GM21737 (cell line): Measurements from ENCODE around the gene RAB11FIP4.

Source experiments
- ATAC-seq: cut with Tn5 transposase; IDR thresholded peaks from one replicate; pipeline ENCODE4 v1.9.1; 2021; ENCODE audit warnings: mild to moderate bottlenecking, moderate library complexity; ENCODE audit not compliant: unreplicated experiment

RAB11FIP4 gene

GRCh38 chr17:31453896-31454295 is 62.4 kb downstream of the RAB11FIP4 start:
- no peak for ATAC-seq

- no peak for ATAC-seq
These were observed 65.3 kb downstream of the RAB11FIP4 start for GRCh38 chr17:31456814-31457213.

- no peak for ATAC-seq
These were observed 66.1 kb downstream of the RAB11FIP4 start for GRCh38 chr17:31457391-31458234.

- no peak for ATAC-seq
These were observed 67.4 kb downstream of the RAB11FIP4 start for GRCh38 chr17:31458829-31459228.

- no peak for ATAC-seq
These were observed 68.2 kb downstream of the RAB11FIP4 start for GRCh38 chr17:31459716-31460115.

GRCh38 chr17:31460226-31460721 is 68.8 kb downstream of the RAB11FIP4 start:
- ATAC-seq: no peak

- no peak for ATAC-seq
These were observed 69.8 kb downstream of the RAB11FIP4 start for GRCh38 chr17:31461227-31461810.

- ATAC-seq: no peak
These were observed 70.8 kb downstream of the RAB11FIP4 start for GRCh38 chr17:31462261-31462660.

- ATAC-seq: no peak
These were observed 74.8 kb downstream of the RAB11FIP4 start for GRCh38 chr17:31466096-31466760.

- no peak for ATAC-seq
These were observed 76.2 kb downstream of the RAB11FIP4 start for GRCh38 chr17:31467502-31468256.

- ATAC-seq: no peak
These were observed 78.5 kb downstream of the RAB11FIP4 start for GRCh38 chr17:31469959-31470358.

- ATAC-seq: no peak
These were observed 79.1 kb downstream of the RAB11FIP4 start for GRCh38 chr17:31470592-31470991.

GRCh38 chr17:31472137-31472536 is 80.7 kb downstream of the RAB11FIP4 start:
- no peak for ATAC-seq

- no peak for ATAC-seq
These were observed 84.1 kb downstream of the RAB11FIP4 start for GRCh38 chr17:31475378-31476162.

- no peak for ATAC-seq
These were observed 85.3 kb downstream of the RAB11FIP4 start for GRCh38 chr17:31476525-31477416.

GRCh38 chr17:31477417-31478055 is 86.1 kb downstream of the RAB11FIP4 start:
- no peak for ATAC-seq

GRCh38 chr17:31479062-31479408 is 87.6 kb downstream of the RAB11FIP4 start:
- ATAC-seq: no peak

- ATAC-seq: no peak
These were observed 88.0 kb downstream of the RAB11FIP4 start for GRCh38 chr17:31479524-31479923.

GRCh38 chr17:31480067-31480466 is 88.6 kb downstream of the RAB11FIP4 start:
- ATAC-seq: no peak
